Stomach smooth muscle (tissue), 2 donors: Measurements from ENCODE around the gene RPL21.
"Not testable (repeated sequence)": the region's sequence is repeated elsewhere in the genome, so short reads cannot be mapped to it uniquely, and the experiment has no call there.

Source experiments
- H3K27ac ChIP-seq: one replicate; pipeline ENCODE4 v1.7.0; 2013; ENCODE audit warnings: mild to moderate bottlenecking, low read length, inconsistent platforms
- H3K27me3 ChIP-seq, 2 donors: one replicate each; pipeline ENCODE4 v1.7.0; 2013; ENCODE audit warnings: low read length in 2 of 2; ENCODE audit not compliant: insufficient read depth in 2 of 2, control insufficient read depth in 1 of 2
- H3K36me3 ChIP-seq, 2 donors: one replicate each; pipeline ENCODE4 v1.7.0; 2013; ENCODE audit warnings: low read length in 2 of 2; ENCODE audit not compliant: control insufficient read depth in 2 of 2, insufficient read depth in 2 of 2
- H3K4me1 ChIP-seq: one replicate; pipeline ENCODE4 v1.7.0; 2013; ENCODE audit warnings: low read length; ENCODE audit not compliant: control insufficient read depth, insufficient read depth
- H3K4me3 ChIP-seq, 2 donors: one replicate each; pipeline ENCODE4 v1.7.0; 2013; ENCODE audit warnings: low read length in 2 of 2
- H3K9ac ChIP-seq, 2 donors: one replicate each; pipeline ENCODE4 v1.7.0; 2013; ENCODE audit warnings: low read length in 2 of 2, mild to moderate bottlenecking in 1 of 2
- H3K9me3 ChIP-seq, 2 donors: one replicate each; pipeline ENCODE4 v1.7.0; 2013; ENCODE audit warnings: low read length in 2 of 2; ENCODE audit not compliant: control insufficient read depth in 2 of 2
- donor health status: healthy.
- donor health status: Pancreatic carcinoma.

RPL21 gene

DNA sequence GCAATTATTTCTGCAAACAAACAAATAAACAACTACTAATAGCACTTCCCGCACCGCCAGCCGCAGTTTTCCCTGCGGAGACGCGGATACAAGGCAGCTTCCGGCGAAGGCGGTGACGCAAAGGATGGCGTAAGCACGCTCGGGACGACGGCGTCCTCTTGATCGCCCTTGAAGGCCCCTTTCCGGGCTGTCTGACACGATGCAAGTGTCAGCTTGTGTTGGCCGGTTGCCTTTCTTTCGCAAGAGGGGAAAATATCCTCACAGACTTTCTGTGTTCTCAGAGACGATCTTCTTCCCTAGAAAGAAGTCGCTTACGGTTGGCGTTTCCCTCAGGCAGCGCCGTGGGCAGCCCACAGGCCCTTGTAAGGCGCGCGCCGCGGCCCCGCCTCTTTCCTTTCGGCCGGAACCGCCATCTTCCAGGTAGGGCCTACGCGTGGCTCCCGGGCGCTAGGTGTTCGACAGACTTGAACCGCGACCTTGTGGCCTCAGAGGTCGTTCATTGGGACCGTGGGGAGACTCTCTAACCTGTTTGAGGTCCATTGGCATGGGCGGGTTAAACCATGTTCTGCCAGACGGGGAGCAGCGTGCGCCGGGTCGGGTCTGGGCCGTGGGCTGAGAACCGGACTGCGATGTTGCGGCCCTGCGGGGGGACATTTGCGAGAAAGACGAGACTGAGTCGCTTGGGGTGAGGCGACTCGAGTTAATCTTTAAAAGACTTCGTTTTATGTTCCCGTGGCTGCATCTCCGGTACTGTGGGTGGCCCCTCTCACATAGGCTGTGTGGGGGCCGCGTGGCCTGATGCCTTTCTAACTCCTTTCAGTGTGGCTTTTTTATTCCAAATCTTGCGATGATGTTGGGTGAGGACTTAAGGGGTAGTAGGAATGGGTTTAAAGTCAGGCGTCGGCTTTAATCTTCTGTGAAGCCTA, at the start of gene RPL21:
TSS of gene RPL21 (plus strand) at position 393 of the 926 bp plus-strand sequence. CDS start 2,219 bp downstream, outside the sequence.
- Histone ChIP-seq H3K36me3 (peaks cover 7 to 11% of the 10 kb centered on the region in 2 donors), H3K9me3 (no peaks in the 10 kb centered on the region), H3K27me3 (no peaks in the 10 kb centered on the region), H3K4me1 (peaks cover 15% of the 10 kb centered on the region), H3K4me3 (peak within 1 kb of the TSS; percentile 92 to 99), H3K9ac (peak within 1 kb of the TSS; percentile 100), H3K27ac (peak within 1 kb of the TSS; percentile 99)

DNA sequence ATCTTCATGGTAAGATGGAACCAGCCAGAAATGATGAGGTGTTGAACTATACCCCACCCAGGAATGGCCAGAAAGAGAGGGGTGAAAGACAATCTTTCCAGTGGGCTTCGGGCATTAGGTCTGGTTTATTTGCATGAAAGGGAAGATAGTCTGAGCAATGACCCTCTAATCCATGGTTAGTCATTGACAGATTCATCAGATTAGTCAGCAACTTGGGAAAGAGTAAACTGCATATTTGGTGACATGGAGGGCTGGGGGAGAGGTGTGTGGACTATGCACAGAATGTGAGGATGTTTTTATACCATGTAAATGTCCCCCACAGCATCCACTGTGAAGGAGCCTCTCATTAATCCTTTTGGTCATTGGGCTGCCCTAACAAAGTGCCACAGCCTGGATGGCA, 49.7 kb upstream of the RPL21 start:
- Histone ChIP-seq H3K9me3 (no peaks in the 10 kb centered on the region), H3K36me3 (no peaks in the 10 kb centered on the region), H3K4me1 (no peaks in the 10 kb centered on the region), H3K27me3 (no peaks in the 10 kb centered on the region), H3K9ac (no peak overlapping the region), H3K27ac (no peak overlapping the region), H3K4me3 (no peak overlapping the region)

DNA sequence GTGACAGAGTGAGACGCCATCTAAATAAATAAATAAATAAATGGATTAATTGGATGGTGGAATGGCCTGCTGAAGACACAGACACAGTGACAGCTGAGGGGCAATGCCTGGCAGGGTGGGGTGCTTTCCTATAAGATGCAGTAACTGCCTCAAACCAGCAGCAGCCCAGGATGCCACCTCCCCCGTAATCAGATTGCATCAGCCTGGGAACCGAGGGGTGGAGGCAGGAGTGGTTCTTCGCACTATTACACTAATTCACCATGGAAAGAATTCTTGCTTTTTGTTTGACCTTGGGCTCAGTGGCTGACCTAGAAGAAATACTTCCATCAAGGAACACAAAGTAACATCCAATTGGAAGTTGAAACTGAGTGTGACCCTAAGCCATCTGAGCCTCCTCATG, 48.2 kb upstream of the RPL21 start:
- H3K9me3 ChIP-seq, result no peaks in the 10 kb centered on the region
- H3K27me3 ChIP-seq, result no peaks in the 10 kb centered on the region
- H3K4me3 ChIP-seq, result no peak overlapping the region
- H3K27ac ChIP-seq, result no peak overlapping the region
- H3K4me1 ChIP-seq, result no peaks in the 10 kb centered on the region
- H3K36me3 ChIP-seq, result no peaks in the 10 kb centered on the region
- no peak overlapping the region for H3K9ac ChIP-seq

DNA sequence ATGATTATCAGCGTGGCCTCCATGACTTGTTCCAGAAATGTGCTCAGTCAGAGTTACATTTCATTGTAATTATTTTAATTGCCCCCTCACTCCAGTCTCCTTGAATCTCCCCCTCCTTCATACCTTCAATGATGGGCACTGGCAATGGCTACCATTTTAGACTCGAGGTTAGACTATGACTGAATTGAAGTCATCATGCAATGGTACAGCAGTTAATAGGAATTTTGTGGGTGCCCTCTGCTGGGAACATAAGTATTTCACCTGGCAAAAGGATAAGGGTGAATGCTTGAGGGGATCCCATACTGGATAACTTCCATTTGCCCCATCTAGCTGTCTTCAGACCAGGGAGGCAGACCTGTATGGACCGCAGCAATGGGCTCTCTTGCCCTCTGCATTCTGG, 47.5 kb upstream of the RPL21 start:
- H3K27me3 ChIP-seq, result no peaks in the 10 kb centered on the region
- no peak overlapping the region for H3K4me3 ChIP-seq
- no peaks in the 10 kb centered on the region for H3K36me3 ChIP-seq
- no peaks in the 10 kb centered on the region for H3K9me3 ChIP-seq
- no peak overlapping the region for H3K9ac ChIP-seq
- no peaks in the 10 kb centered on the region for H3K4me1 ChIP-seq
- no peak overlapping the region for H3K27ac ChIP-seq

DNA sequence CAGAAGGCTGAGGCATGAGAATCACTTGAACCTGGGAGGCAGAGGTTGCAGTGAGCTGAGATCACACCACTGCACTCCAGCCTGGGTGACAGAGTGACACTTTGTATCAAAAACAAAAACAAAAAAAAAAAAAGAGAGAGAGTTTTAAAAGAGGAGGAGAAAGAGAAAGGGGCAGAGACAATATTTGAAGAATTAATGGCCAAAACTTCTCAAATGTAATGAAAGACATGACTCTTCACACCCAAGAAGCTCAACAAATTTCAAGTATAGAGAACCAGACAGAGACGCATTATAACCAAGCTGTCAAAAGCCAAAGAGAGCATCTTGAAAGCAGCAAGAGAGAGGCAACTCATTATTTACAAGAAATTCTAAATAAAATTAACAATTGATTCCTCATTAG, 42.8 kb upstream of the RPL21 start:
- Histone ChIP-seq H3K9me3 (no peaks in the 10 kb centered on the region), H3K27ac (no peak overlapping the region), H3K4me1 (no peaks in the 10 kb centered on the region), H3K9ac (no peak overlapping the region), H3K36me3 (no peaks in the 10 kb centered on the region), H3K4me3 (no peak overlapping the region), H3K27me3 (no peaks in the 10 kb centered on the region)

DNA sequence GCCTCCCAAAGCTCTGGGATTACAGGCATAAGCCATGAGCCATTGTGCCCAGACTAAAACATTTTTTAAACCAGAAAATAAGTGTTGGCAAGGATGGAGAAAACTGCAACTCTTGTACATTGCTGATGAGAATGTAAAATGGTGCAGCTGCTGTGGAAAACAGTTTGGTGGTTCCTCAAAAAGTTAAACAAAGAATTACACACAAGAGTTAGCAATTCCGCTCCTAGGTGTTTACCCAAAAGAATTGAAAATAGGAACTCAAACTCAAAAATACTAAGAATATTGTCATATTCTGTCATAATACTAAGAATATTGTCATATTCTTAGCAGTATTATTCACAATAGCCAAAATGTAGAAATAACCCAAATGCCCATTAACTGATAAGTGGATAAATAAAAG, 40.1 kb upstream of the RPL21 start:
- no peak overlapping the region for H3K27ac ChIP-seq
- H3K4me3 ChIP-seq, result no peak overlapping the region
- H3K27me3 ChIP-seq, result no peaks in the 10 kb centered on the region
- no peak overlapping the region for H3K9ac ChIP-seq
- H3K9me3 ChIP-seq, result no peaks in the 10 kb centered on the region
- no peaks in the 10 kb centered on the region for H3K4me1 ChIP-seq
- no peaks in the 10 kb centered on the region for H3K36me3 ChIP-seq

DNA sequence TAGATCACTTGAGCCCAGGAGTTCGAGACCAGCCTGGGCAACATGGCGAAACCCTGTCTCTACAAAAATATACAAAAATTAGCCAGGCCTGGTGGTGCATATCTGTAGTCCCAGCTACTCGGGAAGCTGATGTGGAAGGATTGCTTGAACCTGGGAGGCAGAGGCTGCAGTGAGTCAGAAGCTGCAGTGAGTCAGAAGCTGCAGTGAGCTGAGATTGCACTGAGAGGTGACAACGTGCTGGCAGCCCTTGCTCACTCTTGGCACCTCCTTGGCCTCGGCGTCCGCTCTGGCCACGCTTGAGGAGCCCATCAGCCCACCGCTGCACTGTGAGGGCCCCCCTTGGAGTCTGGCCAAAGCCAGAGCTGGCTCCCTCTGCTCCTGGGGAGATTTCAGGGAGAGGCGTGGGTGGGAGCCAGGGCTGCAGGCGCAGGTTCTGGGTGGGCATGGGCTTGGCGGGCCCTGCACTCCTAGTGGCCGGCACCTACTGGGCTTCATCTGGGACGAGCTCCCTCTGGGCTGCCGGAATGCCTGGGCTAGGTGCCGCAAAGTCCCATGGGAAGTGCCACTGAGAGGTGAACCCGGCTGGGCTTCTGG, 39.5 kb upstream of the RPL21 start:
- no peak overlapping the region for H3K27ac ChIP-seq
- no peak overlapping the region for H3K9ac ChIP-seq
- no peaks in the 10 kb centered on the region for H3K9me3 ChIP-seq
- H3K4me1 ChIP-seq, result no peaks in the 10 kb centered on the region
- H3K36me3 ChIP-seq, result no peaks in the 10 kb centered on the region
- H3K4me3 ChIP-seq, result no peak overlapping the region
- H3K27me3 ChIP-seq, result no peaks in the 10 kb centered on the region

DNA sequence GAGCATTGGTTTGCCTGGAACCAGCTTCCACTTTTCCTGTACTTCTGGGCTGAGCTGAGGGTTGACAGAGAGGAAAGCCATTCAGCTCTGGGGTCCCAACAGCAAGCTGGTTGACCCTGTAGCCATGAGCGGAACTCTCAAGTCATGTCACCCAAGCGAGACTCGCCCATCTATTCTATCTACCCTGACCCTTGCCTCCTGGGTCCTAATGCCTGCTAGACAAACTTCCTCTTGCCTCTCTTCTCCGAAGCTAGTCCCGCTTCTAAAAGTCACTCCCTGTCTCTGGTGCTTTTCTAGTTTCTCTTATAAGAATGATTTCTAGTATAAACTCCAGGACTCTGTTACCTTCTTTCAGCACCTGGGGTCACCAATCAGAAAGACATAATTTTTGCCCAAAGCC, 38.0 kb upstream of the RPL21 start:
- not testable (repeated sequence) for H3K36me3 ChIP-seq, H3K27ac ChIP-seq, H3K27me3 ChIP-seq, H3K4me3 ChIP-seq, H3K4me1 ChIP-seq, H3K9me3 ChIP-seq, H3K9ac ChIP-seq

DNA sequence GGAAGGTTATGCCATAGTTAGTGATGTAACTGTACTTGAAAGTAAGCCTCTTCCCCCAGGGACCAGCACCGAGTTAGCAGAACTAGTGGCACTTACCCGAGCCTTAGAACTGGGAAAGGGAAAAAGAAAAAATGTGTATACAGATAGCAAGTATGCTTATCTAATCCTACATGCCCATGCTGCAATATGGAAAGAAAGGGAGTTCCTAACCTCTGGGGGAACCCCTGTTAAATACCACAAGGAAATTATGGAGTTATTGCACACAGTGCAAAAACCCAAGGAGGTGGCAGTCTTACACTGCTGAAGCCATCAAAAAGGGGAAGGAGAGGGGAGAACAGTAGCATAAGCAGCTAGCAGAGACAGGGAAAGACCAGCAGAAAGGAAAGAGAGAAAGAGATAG, 33.6 kb upstream of the RPL21 start:
- H3K9me3 ChIP-seq, H3K27me3 ChIP-seq, H3K4me3 ChIP-seq, H3K36me3 ChIP-seq, H3K4me1 ChIP-seq, H3K9ac ChIP-seq, H3K27ac ChIP-seq: not testable (repeated sequence)

DNA sequence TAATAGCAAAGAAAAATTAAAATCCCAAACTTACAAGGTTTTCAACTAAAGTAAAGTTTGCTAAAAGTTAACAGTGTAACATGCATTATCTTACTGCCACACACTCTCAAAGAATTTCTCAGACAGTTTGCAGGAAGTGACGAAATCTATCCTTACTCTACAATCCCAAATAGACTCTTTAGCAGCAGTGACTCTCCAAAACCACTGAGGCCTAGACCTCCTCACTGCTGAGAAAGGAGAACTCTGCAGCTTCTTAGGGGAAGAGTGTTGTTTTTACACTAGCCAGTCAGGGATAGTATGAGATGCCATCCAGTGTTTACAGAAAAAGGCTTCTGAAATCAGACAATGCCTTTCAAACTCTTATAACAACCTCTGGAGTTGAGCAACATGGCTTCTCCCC, 32.5 kb upstream of the RPL21 start:
- H3K4me1 ChIP-seq, H3K4me3 ChIP-seq, H3K36me3 ChIP-seq, H3K9me3 ChIP-seq, H3K27me3 ChIP-seq, H3K27ac ChIP-seq, H3K9ac ChIP-seq: not testable (repeated sequence)

DNA sequence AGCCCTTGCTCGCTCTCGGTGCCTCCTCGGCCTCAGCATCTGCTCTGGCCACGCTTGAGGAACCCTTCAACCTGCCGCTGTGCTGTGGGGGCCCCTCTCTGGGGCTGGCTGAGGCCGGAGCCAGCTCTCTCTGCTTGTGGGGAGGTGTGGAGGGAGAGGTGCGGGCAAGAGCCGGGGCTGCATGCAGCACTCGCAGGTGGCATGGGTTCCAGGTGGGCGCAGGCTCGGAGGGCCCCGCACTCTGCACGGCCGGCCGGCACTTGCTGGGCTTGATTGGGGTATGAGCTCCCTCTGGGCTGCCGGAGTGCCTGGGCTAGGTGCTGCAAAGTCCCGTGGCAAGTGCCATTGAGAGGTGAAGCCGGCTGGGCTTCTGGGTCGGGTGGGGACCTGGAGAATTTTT, 31.7 kb upstream of the RPL21 start:
- no peaks in the 10 kb centered on the region for H3K9me3 ChIP-seq
- H3K4me1 ChIP-seq, result no peaks in the 10 kb centered on the region
- no peak overlapping the region for H3K9ac ChIP-seq
- no peak overlapping the region for H3K27ac ChIP-seq
- H3K4me3 ChIP-seq, result no peak overlapping the region
- H3K27me3 ChIP-seq, result no peaks in the 10 kb centered on the region
- H3K36me3 ChIP-seq, result no peaks in the 10 kb centered on the region
